NCI-H748 (cell line): ENCODE data around the gene CRYL1.

Experiments
- DNase-seq: peaks from one replicate; lab custom pipeline; 2025; ENCODE audit not compliant: unreplicated experiment; lab: John Stamatoyannopoulos, UW

CRYL1 gene

GRCh38 chr13:20528452-20528851 lies 2.8 kb upstream of the CRYL1 start:
- no peak for DNase-seq

- peak; percentile 65 for DNase-seq
Measured at GRCh38 chr13:20526664-20527063, 1.0 kb upstream of the CRYL1 start.

- DNase-seq = no peak
Measured at GRCh38 chr13:20525144-20525600, 485 bp downstream of the CRYL1 start.

- no peak for DNase-seq
Measured at GRCh38 chr13:20521364-20522115, 4.1 kb downstream of the CRYL1 start.

- DNase-seq = no peak
Measured at GRCh38 chr13:20519875-20520274, 5.8 kb downstream of the CRYL1 start.

GRCh38 chr13:20518660-20519100 lies 7.0 kb downstream of the CRYL1 start:
- DNase-seq = no peak

GRCh38 chr13:20514866-20515265 lies 10.8 kb downstream of the CRYL1 start:
- DNase-seq = no peak

GRCh38 chr13:20513466-20513995 lies 12.1 kb downstream of the CRYL1 start:
- DNase-seq = no peak

GRCh38 chr13:20512042-20512683 lies 13.5 kb downstream of the CRYL1 start:
- no peak for DNase-seq

- no peak for DNase-seq
Measured at GRCh38 chr13:20506696-20507095, 19.0 kb downstream of the CRYL1 start.

- no peak for DNase-seq
Measured at GRCh38 chr13:20505405-20506366, 20.0 kb downstream of the CRYL1 start.

GRCh38 chr13:20503088-20504083 lies 22.3 kb downstream of the CRYL1 start:
- DNase-seq = no peak

GRCh38 chr13:20501592-20501991 lies 24.1 kb downstream of the CRYL1 start:
- no peak for DNase-seq

- no peak for DNase-seq
Measured at GRCh38 chr13:20501120-20501519, 24.5 kb downstream of the CRYL1 start.

- no peak for DNase-seq
Measured at GRCh38 chr13:20499986-20500385, 25.7 kb downstream of the CRYL1 start.

GRCh38 chr13:20498659-20499058 lies 27.0 kb downstream of the CRYL1 start:
- DNase-seq = no peak

- no peak for DNase-seq
Measured at GRCh38 chr13:20498129-20498528, 27.5 kb downstream of the CRYL1 start.

- DNase-seq = no peak
Measured at GRCh38 chr13:20497006-20497775, 28.5 kb downstream of the CRYL1 start.
